Measurements from ENCODE around the gene TUBGCP6. TPM values are rescaled to one million over a fixed set of nuclear protein-coding genes. Genes with fewer than 3 reads are reported as not detected.

The TUBGCP6 gene
- total and polyA plus RNA-seq, 11 donors, result 11.6 to 28.8 (median 17.7) TPM

DNA sequence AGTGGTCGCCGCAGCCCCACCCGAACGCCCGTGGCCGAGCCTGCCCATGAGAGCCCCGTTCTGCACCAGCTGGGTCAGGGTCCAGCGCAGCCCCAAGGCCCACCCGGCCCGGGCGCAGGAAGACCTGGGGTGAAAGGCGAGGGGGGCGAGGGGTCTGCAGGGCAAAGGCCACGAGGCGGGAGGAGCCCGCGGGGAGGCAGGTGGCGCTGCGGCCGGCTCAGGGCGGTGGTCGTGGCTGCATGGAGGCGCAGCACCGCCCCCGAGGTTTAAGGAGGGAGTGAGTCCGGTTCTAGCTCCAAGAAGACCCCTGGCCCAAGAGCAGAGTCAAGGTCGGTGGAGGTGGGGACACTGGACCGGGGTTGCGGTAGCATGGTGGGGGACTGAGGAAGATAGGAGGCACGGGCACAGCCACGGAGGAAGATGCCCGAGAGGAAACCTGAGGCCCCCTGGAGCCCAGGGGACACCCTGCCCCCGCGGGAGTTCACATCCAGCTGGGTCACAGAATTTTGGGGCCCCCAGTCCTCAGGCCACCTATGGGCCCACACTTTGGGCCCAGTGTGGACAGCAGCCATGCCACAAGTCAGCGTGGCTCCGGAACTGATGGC, 6.8 kb upstream of the TUBGCP6 start:
- H3K9me3 ChIP-seq, result no peaks in the 10 kb centered on the region
- H3K27ac ChIP-seq, result peak overlapping the region in 11 of 12 donors; percentile 53 to 81 (median 65)
- peaks cover 5 to 39% (median 24%) of the 10 kb centered on the region in 12 donors for H3K4me1 ChIP-seq
- H3K36me3 ChIP-seq, result peaks cover 0 to 16% (median 3%) of the 10 kb centered on the region in 9 donors
- ATAC-seq (peak in 3 of 4 donors; percentile 1 to 4 (median 1)), DNase-seq (no peak)
- no peak for TF ChIP-seq CTCF (IDR thresholded peaks at IDR 0.05)
- no peaks in the 10 kb centered on the region for H3K27me3 ChIP-seq
- peak overlapping the region; percentile 53 to 83 (median 69) for H3K4me3 ChIP-seq
- intact Hi-C loops (cut with DNase I), result loop anchor here (1.0 to 10.0 kb wide), 6 partner anchors 75 to 253 kb away; partner anchors contain the start of genes PPP6R2 (in 8 of the 10), LMF2 (in 2 of the 10), NCAPH2 (in 2 of the 10) and DENND6B (in 1 of the 10)
- WGBS, 4 donors, result 11 to 18% (median 14%) methylated on average over 15 to 36 of the region's 36 CpGs

- Histone ChIP-seq H3K9me3 (no peaks in the 10 kb centered on the region), H3K4me3 (peak within 1 kb of the TSS; percentile 53 to 83 (median 69)), H3K27ac (peak within 1 kb of the TSS in 11 of 12 donors; percentile 53 to 81 (median 65)), H3K27me3 (no peaks in the 10 kb centered on the region), H3K4me1 (peaks cover 5 to 43% (median 27%) of the 10 kb centered on the region in 12 donors), H3K36me3 (peaks cover 0 to 24% (median 8%) of the 10 kb centered on the region in 9 donors)
- 2 to 4% (median 2%) methylated on average over 44 to 81 of the region's 81 CpGs; no CpG with 5 or more reads in 1 of the 4 donors for WGBS, 4 donors
- peak; percentile 25 to 80 (median 72) for ATAC-seq
- intact Hi-C loops (cut with DNase I), result loop anchor here in 8 of 10 donors (2.0 to 10.0 kb wide), 4 partner anchors 76 to 254 kb away; partner anchors contain the start of genes PPP6R2 (in 6 of the 8), LMF2 (in 2 of the 8), NCAPH2 (in 2 of the 8) and DENND6B (in 1 of the 8)
- TF ChIP-seq POLR2A (IDR thresholded peaks at IDR 0.05) (peak in 1 of 2 donors; percentile 60), CTCF (IDR thresholded peaks at IDR 0.05) (no peak)
- peak; percentile 75 to 94 (median 85) for DNase-seq
Measured at GRCh38 chr22:50250555-50251476, 6.0 kb upstream of the TUBGCP6 start, which contains the start of gene HDAC10. HDAC10 (minus strand) TSS chr22:50251265; CDS start chr22:50251032, 233 bp downstream.

- peak overlapping the region in 11 of 12 donors; percentile 53 to 83 (median 69) for H3K4me3 ChIP-seq
- peaks cover 0 to 25% (median 8%) of the 10 kb centered on the region in 9 donors for H3K36me3 ChIP-seq
- WGBS, 4 donors, result 82 to 91% (median 83%) methylated on average over 11 of the region's 11 CpGs; no CpG with 5 or more reads in 1 of the 4 donors
- intact Hi-C loops (cut with DNase I), result loop anchor here in 8 of 10 donors (2.0 to 10.0 kb wide), 4 partner anchors 77 to 255 kb away; partner anchors contain the start of genes PPP6R2 (in 6 of the 8), LMF2 (in 2 of the 8), NCAPH2 (in 2 of the 8) and DENND6B (in 1 of the 8)
- no peaks in the 10 kb centered on the region for H3K9me3 ChIP-seq
- peaks cover 5 to 49% (median 32%) of the 10 kb centered on the region in 12 donors for H3K4me1 ChIP-seq
- DNase-seq, result no peak
- H3K27me3 ChIP-seq, result no peaks in the 10 kb centered on the region
- TF ChIP-seq CTCF (IDR thresholded peaks at IDR 0.05), result no peak
- no peak for TF ChIP-seq POLR2A (IDR thresholded peaks at IDR 0.05)
- no peak for ATAC-seq
- peak overlapping the region in 1 of 12 donors; percentile 69 for H3K27ac ChIP-seq
Measured at GRCh38 chr22:50250249-50250554, 5.4 kb upstream of the TUBGCP6 start.

Data from heart left ventricle (tissue), 16 donors.